HepG2 (cell line): ENCODE data around the gene KRT13. TPM values are rescaled to one million over a fixed set of nuclear protein-coding genes. Genes with fewer than 3 reads are reported as not detected.
A peak's percentile ranks its signal among the peaks of the same experiment; 100 is the strongest.

Experiments
- AGO1 ChIP-seq: fragments of 200-400 bp; formaldehyde crosslinking; IDR thresholded peaks from 2 replicates; pipeline ENCODE4 v1.6.1; 2017; ENCODE audit warnings: mild to moderate bottlenecking, low read depth, low read length, moderate library complexity; ENCODE audit not compliant: poor library complexity, severe bottlenecking
- AHR ChIP-seq: IDR thresholded peaks from 2 replicates; pipeline ENCODE4 v1.6.1; 2018; ENCODE audit warnings: missing genetic modification reagents, missing compliant biosample characterization
- CBX1 ChIP-seq: IDR thresholded peaks from one replicate; pipeline ENCODE4 v1.6.1; 2016; ENCODE audit warnings: antibody characterized with exemption, low read depth
- FLYWCH1 ChIP-seq: sonication (generic); formaldehyde crosslinking; IDR thresholded peaks from 2 replicates; pipeline ENCODE4 v1.8.1; 2023; ENCODE audit warnings: mild to moderate bottlenecking, missing genetic modification reagents
- HIVEP1 ChIP-seq: sonication (generic); formaldehyde crosslinking; IDR thresholded peaks from 2 replicates; pipeline ENCODE4 v1.4.0; 2020; ENCODE audit warnings: mild to moderate bottlenecking, missing genetic modification reagents
- HOXA3 ChIP-seq: sonication (generic); formaldehyde crosslinking; IDR thresholded peaks from 2 replicates; pipeline ENCODE4 v1.5.0; 2020; ENCODE audit warnings: missing genetic modification reagents
- KDM5B ChIP-seq: sonication (generic); formaldehyde crosslinking; IDR thresholded peaks from 2 replicates; pipeline ENCODE4 v1.4.0; 2020; ENCODE audit warnings: missing genetic modification reagents, mild to moderate bottlenecking, borderline replicate concordance
- NCOA2 ChIP-seq: sonication (generic); formaldehyde crosslinking; IDR thresholded peaks from 2 replicates; pipeline ENCODE4 v1.8.0; 2022; ENCODE audit warnings: inconsistent platforms
- NCOR1 ChIP-seq: fragments of 200-600 bp; sonication (generic); IDR thresholded peaks from 2 replicates; pipeline ENCODE4 v1.7.0; 2017; ENCODE audit warnings: antibody characterized with exemption, low read length, borderline replicate concordance
- NR2F1 ChIP-seq, 2 experiments: fragments of 450-650 bp in 1 of 2; formaldehyde crosslinking in 1 of 2; IDR thresholded peaks; 2 replicates each; pipeline versions ENCODE4 v1.5.0 to v1.6.1; 2016 to 2020; ENCODE audit warnings: mild to moderate bottlenecking in 1 of 2, missing compliant biosample characterization in 1 of 2, missing genetic modification reagents in 1 of 2, moderate library complexity in 1 of 2
- RFX3 ChIP-seq: IDR thresholded peaks from 2 replicates; pipeline ENCODE4 v1.6.1; 2016; ENCODE audit warnings: missing biosample characterization, missing genetic modification reagents
- SAP130 ChIP-seq: IDR thresholded peaks from 2 replicates; pipeline ENCODE4 v1.6.1; 2016; ENCODE audit warnings: low read depth
- TBX2 ChIP-seq: sonication (generic); formaldehyde crosslinking; IDR thresholded peaks from 2 replicates; pipeline ENCODE4 v1.5.0; 2020; ENCODE audit warnings: missing genetic modification reagents, mild to moderate bottlenecking, borderline replicate concordance
- ZNF136 ChIP-seq: sonication (generic); formaldehyde crosslinking; IDR thresholded peaks from 2 replicates; pipeline ENCODE4 v1.8.1; 2022; ENCODE audit warnings: low read depth, mild to moderate bottlenecking, moderate library complexity, missing genetic modification reagents
- ZNF619 ChIP-seq: sonication (generic); formaldehyde crosslinking; IDR thresholded peaks from 2 replicates; pipeline ENCODE4 v1.4.0; 2020; ENCODE audit warnings: mild to moderate bottlenecking, missing genetic modification reagents
- ZNF879 ChIP-seq: sonication (generic); formaldehyde crosslinking; IDR thresholded peaks from 2 replicates; pipeline ENCODE4 v1.8.1; 2023; ENCODE audit warnings: missing genetic modification reagents
- polyA plus RNA-seq, 8 experiments: library from polyadenylated mRNA; depleted of rRNA in 3 of 8; stranded (reverse) in 7 of 8; unstranded in 1 of 8; fragments of >200 nt; fragmentation: Illumina TruSeq in 4 of 8; extraction: Trizol in 4 of 8; gene quantifications; 2 replicates each; pipeline versions ENCODE4 v1.2.1 to v1.2.3, GENCODE V29; 2011 to 2016; ENCODE audit warnings: low read depth in 4 of 8, missing spikeins in 1 of 8, mixed read lengths in 1 of 8; ENCODE audit not compliant: insufficient read depth in 1 of 8
- total RNA-seq, 5 experiments: library from RNA; depleted of rRNA; stranded (reverse); fragments of >200 nt; fragmentation: Illumina TruSeq; extraction: Trizol; gene quantifications; 2 replicates each; pipeline ENCODE4 v1.2.3, GENCODE V29; 2016; ENCODE audit warnings: low read depth in 1 of 5
- TF ChIP-seq, protein P1 (sequence below): sonication (generic); formaldehyde crosslinking; IDR thresholded peaks from 2 replicates; pipeline ENCODE4 v1.4.0; 2020; ENCODE audit warnings: missing genetic modification reagents
- TF ChIP-seq, protein P2 (sequence below), 2 experiments: sonication (generic) in 1 of 2; formaldehyde crosslinking in 1 of 2; IDR thresholded peaks; 2 replicates each; pipeline versions ENCODE4 v1.4.0 to v1.6.1; 2018 to 2020; ENCODE audit warnings: missing genetic modification reagents in 2 of 2, borderline replicate concordance in 1 of 2, low read depth in 1 of 2, mild to moderate bottlenecking in 1 of 2, missing biosample characterization in 1 of 2
- TF ChIP-seq, protein P3 (sequence below): sonication (generic); formaldehyde crosslinking; conservative IDR thresholded peaks from 2 replicates; pipeline ENCODE4 v1.4.0; 2020; ENCODE audit warnings: missing genetic modification reagents

Gene KRT13
- total and polyA plus RNA-seq, 2 of the 13 experiments (the other 11 are each of a cell fraction or from before 2014, with no cell fraction given), result not detected

DNA sequence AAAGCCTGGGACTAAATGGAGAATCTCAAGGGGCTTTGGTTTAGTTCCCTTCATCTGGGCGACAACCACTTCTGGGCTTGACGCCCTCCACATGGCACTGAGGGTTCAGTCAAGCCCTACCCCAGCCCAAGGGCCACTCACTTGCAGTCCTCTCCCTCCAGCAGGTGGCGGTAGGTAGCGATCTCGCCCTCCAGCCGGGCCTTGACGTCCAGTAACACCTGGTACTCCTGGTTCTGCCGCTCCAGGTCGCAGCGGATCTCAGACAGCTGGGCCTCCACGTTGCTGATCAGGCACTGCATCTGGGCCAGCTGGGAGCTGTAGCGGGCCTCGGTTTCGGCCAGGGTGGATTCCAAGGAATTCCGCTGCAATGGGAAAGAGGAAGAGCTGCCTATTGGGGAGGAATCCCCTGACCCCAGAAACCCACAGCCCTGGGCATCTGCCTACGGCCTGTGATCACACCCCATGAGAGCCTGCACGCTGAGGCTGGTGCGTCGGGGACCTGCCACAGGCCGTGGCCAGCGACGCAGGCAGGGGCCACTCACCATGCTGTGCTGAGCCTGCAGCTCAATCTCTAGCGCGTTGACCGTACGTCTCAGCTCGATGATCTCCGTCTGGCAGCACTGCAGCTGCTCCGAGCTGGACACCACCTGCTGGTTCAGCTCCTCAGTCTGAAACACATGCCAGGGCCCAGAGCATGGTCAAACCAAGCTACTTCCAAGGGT is 18.4 kb downstream of the KRT13 start (continued):
- 0 out of 2 replicates have a peak, but pooled peaks have one; percentile 53 for TF ChIP-seq KDM5B (CRISPR knock-in tag)
- TF ChIP-seq, protein P1, sequence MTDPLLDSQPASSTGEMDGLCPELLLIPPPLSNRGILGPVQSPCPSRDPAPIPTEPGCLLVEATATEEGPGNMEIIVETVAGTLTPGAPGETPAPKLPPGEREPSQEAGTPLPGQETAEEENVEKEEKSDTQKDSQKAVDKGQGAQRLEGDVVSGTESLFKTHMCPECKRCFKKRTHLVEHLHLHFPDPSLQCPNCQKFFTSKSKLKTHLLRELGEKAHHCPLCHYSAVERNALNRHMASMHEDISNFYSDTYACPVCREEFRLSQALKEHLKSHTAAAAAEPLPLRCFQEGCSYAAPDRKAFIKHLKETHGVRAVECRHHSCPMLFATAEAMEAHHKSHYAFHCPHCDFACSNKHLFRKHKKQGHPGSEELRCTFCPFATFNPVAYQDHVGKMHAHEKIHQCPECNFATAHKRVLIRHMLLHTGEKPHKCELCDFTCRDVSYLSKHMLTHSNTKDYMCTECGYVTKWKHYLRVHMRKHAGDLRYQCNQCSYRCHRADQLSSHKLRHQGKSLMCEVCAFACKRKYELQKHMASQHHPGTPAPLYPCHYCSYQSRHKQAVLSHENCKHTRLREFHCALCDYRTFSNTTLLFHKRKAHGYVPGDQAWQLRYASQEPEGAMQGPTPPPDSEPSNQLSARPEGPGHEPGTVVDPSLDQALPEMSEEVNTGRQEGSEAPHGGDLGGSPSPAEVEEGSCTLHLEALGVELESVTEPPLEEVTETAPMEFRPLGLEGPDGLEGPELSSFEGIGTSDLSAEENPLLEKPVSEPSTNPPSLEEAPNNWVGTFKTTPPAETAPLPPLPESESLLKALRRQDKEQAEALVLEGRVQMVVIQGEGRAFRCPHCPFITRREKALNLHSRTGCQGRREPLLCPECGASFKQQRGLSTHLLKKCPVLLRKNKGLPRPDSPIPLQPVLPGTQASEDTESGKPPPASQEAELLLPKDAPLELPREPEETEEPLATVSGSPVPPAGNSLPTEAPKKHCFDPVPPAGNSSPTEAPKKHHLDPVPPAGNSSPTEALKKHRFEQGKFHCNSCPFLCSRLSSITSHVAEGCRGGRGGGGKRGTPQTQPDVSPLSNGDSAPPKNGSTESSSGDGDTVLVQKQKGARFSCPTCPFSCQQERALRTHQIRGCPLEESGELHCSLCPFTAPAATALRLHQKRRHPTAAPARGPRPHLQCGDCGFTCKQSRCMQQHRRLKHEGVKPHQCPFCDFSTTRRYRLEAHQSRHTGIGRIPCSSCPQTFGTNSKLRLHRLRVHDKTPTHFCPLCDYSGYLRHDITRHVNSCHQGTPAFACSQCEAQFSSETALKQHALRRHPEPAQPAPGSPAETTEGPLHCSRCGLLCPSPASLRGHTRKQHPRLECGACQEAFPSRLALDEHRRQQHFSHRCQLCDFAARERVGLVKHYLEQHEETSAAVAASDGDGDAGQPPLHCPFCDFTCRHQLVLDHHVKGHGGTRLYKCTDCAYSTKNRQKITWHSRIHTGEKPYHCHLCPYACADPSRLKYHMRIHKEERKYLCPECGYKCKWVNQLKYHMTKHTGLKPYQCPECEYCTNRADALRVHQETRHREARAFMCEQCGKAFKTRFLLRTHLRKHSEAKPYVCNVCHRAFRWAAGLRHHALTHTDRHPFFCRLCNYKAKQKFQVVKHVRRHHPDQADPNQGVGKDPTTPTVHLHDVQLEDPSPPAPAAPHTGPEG, result no peak
- TF ChIP-seq AGO1, result peak; percentile 30
- TF ChIP-seq FLYWCH1, result no peak
- TF ChIP-seq CBX1, result no peak
- TF ChIP-seq, protein P2, sequence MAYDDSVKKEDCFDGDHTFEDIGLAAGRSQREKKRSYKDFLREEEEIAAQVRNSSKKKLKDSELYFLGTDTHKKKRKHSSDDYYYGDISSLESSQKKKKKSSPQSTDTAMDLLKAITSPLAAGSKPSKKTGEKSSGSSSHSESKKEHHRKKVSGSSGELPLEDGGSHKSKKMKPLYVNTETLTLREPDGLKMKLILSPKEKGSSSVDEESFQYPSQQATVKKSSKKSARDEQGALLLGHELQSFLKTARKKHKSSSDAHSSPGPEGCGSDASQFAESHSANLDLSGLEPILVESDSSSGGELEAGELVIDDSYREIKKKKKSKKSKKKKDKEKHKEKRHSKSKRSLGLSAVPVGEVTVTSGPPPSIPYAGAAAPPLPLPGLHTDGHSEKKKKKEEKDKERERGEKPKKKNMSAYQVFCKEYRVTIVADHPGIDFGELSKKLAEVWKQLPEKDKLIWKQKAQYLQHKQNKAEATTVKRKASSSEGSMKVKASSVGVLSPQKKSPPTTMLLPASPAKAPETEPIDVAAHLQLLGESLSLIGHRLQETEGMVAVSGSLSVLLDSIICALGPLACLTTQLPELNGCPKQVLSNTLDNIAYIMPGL (CRISPR knock-in tag; IDR thresholded peaks at IDR 0.05; ENCODE audit: borderline replicate concordance in 1 of 2, low read depth in 1 of 2), result 0 out of 4 replicates have a peak, but pooled peaks of 1 of the 2 experiments have one; percentile 40
- TF ChIP-seq RFX3, result no peak
- 0 out of 2 replicates have a peak, but pooled peaks have one; percentile 50 for TF ChIP-seq AHR (CRISPR knock-in tag)
- TF ChIP-seq NR2F1 (CRISPR knock-in tag; IDR thresholded peaks at IDR 0.05), result no peak
- TF ChIP-seq ZNF879 (CRISPR knock-in tag), result no peak
- TF ChIP-seq HIVEP1, result 0 out of 2 replicates have a peak, but pooled peaks have one; percentile 37
- no peak for TF ChIP-seq NCOA2 (CRISPR knock-in tag)
- TF ChIP-seq, protein P3, sequence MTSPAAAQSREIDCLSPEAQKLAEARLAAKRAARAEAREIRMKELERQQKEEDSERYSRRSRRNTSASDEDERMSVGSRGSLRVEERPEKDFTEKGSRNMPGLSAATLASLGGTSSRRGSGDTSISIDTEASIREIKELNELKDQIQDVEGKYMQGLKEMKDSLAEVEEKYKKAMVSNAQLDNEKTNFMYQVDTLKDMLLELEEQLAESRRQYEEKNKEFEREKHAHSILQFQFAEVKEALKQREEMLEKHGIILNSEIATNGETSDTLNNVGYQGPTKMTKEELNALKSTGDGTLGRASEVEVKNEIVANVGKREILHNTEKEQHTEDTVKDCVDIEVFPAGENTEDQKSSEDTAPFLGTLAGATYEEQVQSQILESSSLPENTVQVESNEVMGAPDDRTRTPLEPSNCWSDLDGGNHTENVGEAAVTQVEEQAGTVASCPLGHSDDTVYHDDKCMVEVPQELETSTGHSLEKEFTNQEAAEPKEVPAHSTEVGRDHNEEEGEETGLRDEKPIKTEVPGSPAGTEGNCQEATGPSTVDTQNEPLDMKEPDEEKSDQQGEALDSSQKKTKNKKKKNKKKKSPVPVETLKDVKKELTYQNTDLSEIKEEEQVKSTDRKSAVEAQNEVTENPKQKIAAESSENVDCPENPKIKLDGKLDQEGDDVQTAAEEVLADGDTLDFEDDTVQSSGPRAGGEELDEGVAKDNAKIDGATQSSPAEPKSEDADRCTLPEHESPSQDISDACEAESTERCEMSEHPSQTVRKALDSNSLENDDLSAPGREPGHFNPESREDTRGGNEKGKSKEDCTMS, result no peak
- 0 out of 2 replicates have a peak, but pooled peaks have one; percentile 7 for TF ChIP-seq HOXA3 (CRISPR knock-in tag)
- 0 out of 2 replicates have a peak, but pooled peaks have one; percentile 18 for TF ChIP-seq TBX2 (CRISPR knock-in tag)
- peak; percentile 16; the same call in 1 of the 2 replicates for TF ChIP-seq SAP130 (CRISPR knock-in tag)
- no peak for TF ChIP-seq NCOR1
- TF ChIP-seq ZNF136 (CRISPR knock-in tag), result no peak
- TF ChIP-seq ZNF619, result 0 out of 2 replicates have a peak, but pooled peaks have one; percentile 28
